Activated naive CD4-positive, alpha-beta T cell treated with anti-CD3 and anti-CD28 coated beads, Interleukin-2, amount 10 ng/mL, durations not matched to agents 7 days and 5 days (primary cell): ENCODE results near the gene EPHA6.
"Not testable (repeated sequence)": the region's sequence is repeated elsewhere in the genome, so short reads cannot be mapped to it uniquely, and the experiment has no call there.

Source experiments
- CTCF ChIA-PET: fragments of 350-600 bp; sonication (Branson Sonifier 250); formaldehyde crosslinking; loops from one replicate; lab custom pipeline; 2021; ENCODE audit warnings: antibody characterized with exemption; lab: Charles Lee
- DNase-seq: peaks from one replicate; pipeline ENCODE4 v3.0.0-alpha.2; 2020
- H3K27ac Mint-ChIP-seq: one replicate; pipeline ENCODE4 v1.8.0; 2021; ENCODE audit warnings: mild to moderate bottlenecking, moderate library complexity, mixed read lengths
- H3K27me3 Mint-ChIP-seq: one replicate; pipeline ENCODE4 v1.8.0; 2021; ENCODE audit warnings: mild to moderate bottlenecking, mixed read lengths
- H3K36me3 Mint-ChIP-seq: one replicate; pipeline ENCODE4 v1.8.0; 2021; ENCODE audit warnings: mixed read lengths
- H3K4me1 Mint-ChIP-seq: one replicate; pipeline ENCODE4 v1.8.0; 2021; ENCODE audit warnings: mixed read lengths
- H3K4me3 Mint-ChIP-seq: one replicate; pipeline ENCODE4 v1.8.0; 2021; ENCODE audit warnings: mild to moderate bottlenecking, moderate library complexity, mixed read lengths
- H3K9me3 Mint-ChIP-seq: one replicate; pipeline ENCODE4 v1.8.0; 2021; ENCODE audit warnings: mixed read lengths

The EPHA6 gene

DNA sequence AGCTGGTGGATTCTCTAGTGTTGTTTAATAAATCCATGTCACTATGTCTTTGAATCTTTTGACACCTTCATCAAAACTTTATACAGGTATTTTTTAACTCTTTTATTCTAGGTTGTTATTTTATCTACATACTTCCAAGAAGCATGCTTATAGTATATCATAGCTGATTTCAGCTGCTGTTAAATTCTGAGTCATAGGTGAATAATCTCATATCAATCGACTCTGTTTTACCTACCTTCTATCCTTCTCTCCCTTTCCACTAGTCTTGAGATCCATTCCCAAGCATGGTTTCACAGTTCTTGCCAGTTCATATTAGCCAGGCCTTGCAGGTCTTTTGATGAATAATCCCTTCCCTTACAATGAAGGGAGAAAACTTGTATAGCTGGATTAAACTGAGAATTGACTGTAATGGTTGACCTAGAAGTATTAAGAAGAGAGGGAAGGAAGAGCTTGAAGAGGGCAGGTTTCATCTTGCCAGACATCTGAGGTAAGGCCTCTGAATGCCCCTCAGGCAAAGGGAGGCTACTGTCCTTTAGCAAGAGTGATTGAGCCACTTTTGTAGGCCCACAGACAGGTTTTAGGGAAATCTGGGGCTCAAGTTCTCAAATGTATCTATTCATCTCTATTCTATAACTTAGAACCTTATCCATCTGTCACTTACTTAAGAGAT lies 146.4 kb downstream of the EPHA6 start:
- Mint-ChIP-seq H3K27me3 (no peaks in the 10 kb centered on the region), H3K9me3 (peaks cover 2% of the 10 kb centered on the region), H3K4me3 (no peak overlapping the region), H3K4me1 (no peaks in the 10 kb centered on the region), H3K36me3 (no peaks in the 10 kb centered on the region), H3K27ac (no peak overlapping the region)
- CTCF ChIA-PET = no interaction called here
- no peak for DNase-seq

DNA sequence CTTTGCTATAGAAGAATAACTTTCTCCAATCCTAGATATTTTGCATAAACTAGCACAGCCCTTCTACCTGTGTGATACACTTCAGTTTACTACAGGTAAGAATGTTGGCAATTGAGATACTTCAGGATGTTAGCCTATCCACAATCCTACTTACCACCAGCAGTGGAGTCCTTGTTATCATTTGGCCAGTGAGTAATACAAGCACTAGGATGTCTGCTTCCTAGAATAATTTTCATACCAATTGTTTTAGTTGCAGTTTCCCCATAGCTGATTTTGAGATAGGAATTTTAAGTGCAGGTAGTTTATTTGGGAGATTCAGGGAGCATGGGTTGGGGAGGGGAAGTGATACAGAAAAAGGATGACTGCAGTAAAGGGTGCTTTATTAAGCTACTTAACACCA lies 147.2 kb downstream of the EPHA6 start:
- no peak for DNase-seq
- H3K27me3 Mint-ChIP-seq = no peaks in the 10 kb centered on the region
- H3K27ac Mint-ChIP-seq = no peak overlapping the region
- H3K36me3 Mint-ChIP-seq = no peaks in the 10 kb centered on the region
- H3K4me3 Mint-ChIP-seq = no peak overlapping the region
- no peaks in the 10 kb centered on the region for H3K4me1 Mint-ChIP-seq
- H3K9me3 Mint-ChIP-seq = peaks cover 2% of the 10 kb centered on the region
- CTCF ChIA-PET = no interaction called here

DNA sequence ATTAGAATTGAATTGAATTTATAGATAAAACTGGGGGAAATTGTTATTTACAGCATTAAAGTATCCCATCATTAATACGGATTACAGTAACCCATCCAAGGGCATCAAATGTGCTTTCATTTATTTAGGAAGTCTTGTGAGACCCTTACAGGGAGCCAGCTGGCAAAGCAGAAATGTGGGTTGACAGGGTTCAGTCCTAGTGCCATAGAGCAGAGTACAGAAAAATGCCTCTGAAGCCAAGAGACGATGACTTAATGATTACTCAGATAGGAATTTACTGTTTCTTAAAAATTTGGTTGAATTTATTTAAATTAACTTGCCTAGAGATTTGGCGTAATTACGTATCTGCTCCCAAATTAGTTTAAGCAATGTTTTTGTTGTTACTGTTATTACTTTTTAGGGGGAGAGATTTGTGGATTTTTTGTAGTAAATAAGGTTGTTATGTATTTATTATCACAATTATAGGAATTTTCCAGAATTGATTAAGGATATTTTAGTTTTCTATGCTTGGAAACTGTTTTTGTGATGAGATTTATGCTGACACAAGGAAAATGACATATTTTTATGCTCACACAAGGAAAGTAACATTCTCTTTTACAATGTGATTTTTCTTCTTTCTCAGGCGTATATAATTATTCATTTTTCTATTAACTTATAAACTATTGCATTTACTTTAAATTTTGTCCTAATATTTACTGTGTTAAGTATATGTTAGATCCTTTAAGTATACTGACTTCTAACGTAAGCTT lies 152.0 kb downstream of the EPHA6 start:
- no peaks in the 10 kb centered on the region for H3K4me1 Mint-ChIP-seq
- CTCF ChIA-PET = no interaction called here

DNA sequence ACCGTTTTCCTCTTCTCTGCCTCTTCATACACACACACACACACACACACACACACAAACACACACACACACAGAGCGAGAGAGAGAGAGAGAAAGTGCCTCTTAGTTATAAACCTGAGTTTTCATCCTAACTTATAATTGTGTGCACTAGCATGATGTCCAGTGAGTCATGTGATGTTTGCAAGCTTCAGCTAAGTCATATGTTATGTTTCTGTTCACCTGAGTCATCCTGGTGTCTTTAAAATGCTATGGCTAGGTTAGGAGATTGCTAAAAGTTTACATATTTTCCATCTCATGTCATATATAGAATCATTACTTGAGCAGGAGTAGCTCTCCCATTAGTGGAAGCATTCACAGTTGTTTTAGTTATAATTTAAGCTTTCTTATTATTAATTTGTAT lies 155.8 kb downstream of the EPHA6 start:
- CTCF ChIA-PET = no interaction called here
- no peak overlapping the region for H3K4me3 Mint-ChIP-seq
- no peak overlapping the region for H3K27ac Mint-ChIP-seq
- H3K4me1 Mint-ChIP-seq = no peaks in the 10 kb centered on the region
- no peaks in the 10 kb centered on the region for H3K36me3 Mint-ChIP-seq
- no peaks in the 10 kb centered on the region for H3K27me3 Mint-ChIP-seq
- no peak for DNase-seq
- no peaks in the 10 kb centered on the region for H3K9me3 Mint-ChIP-seq

More for the DNA sequence above, 152.0 kb downstream of the EPHA6 start:
- no peak overlapping the region for H3K27ac Mint-ChIP-seq
- H3K27me3 Mint-ChIP-seq = no peaks in the 10 kb centered on the region
- peaks cover 2% of the 10 kb centered on the region for H3K9me3 Mint-ChIP-seq
- no peak for DNase-seq
- no peaks in the 10 kb centered on the region for H3K36me3 Mint-ChIP-seq
- no peak overlapping the region for H3K4me3 Mint-ChIP-seq

DNA sequence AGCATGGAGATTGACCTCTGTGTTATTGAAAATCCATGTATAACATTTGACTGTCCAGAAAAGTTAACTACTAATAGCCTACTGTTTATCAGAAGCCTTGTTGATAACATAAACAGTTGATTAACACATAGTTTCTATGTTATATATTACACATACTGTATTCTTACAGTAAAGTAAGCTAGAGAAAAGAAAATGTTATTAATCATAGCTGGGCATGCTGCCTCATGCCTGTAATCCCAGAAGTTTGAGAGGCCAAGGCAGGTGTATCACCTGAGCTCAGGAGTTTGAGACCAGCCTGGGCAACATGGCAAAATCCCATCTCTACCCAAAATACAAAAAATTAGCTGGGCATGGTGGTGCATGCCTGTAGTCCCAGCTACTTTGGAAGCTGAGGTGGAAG lies 163.3 kb downstream of the EPHA6 start:
- H3K4me1 Mint-ChIP-seq = no peaks in the 10 kb centered on the region
- CTCF ChIA-PET = no interaction called here
- H3K9me3 Mint-ChIP-seq = no peaks in the 10 kb centered on the region
- H3K27ac Mint-ChIP-seq = no peak overlapping the region
- H3K27me3 Mint-ChIP-seq = no peaks in the 10 kb centered on the region
- H3K36me3 Mint-ChIP-seq = no peaks in the 10 kb centered on the region
- no peak overlapping the region for H3K4me3 Mint-ChIP-seq
- DNase-seq = no peak

DNA sequence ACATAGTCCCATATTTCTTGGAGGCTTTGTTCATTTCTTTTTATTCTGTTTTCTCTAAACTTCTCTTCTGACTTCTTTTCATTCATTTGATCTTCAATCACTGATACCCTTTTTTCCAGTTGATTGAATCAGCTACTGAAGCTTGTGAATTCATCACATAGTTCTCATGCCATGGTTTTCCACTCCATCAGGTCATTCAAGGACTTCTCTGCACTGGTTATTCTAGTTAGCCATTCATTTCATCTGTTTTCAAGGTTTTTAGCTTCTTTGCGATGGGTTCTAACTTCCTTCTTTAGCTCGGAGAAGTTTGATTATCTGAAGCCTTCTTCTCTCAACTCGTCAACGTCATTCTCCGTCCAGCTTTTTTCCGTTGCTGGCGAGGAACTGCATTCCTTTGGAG lies 169.3 kb downstream of the EPHA6 start:
- H3K36me3 Mint-ChIP-seq, H3K27me3 Mint-ChIP-seq, DNase-seq, H3K27ac Mint-ChIP-seq, H3K4me1 Mint-ChIP-seq, CTCF ChIA-PET, H3K9me3 Mint-ChIP-seq, H3K4me3 Mint-ChIP-seq: not testable (repeated sequence)

DNA sequence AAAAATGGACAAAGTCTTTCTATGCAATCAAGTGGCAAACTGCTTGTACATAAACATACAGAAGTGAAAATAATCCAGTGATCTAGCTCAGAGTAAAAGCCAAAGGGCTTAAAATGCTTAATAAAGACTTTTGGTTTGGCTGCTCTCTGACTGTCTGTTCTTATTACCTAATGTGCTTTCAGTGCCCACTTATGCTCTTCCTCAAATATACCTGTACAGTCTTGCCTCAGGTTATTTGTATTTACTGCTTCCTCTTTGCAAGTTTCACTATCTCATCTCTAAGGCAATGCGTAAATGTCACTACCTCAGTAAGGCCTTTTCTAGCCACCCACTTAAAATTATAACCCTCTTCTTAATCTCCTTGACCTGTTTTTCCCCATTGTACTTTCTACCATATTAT lies 171.8 kb downstream of the EPHA6 start:
- H3K27me3 Mint-ChIP-seq = no peaks in the 10 kb centered on the region
- DNase-seq = no peak
- H3K27ac Mint-ChIP-seq = no peak overlapping the region
- CTCF ChIA-PET = no interaction called here
- H3K9me3 Mint-ChIP-seq = peaks cover 4% of the 10 kb centered on the region
- no peak overlapping the region for H3K4me3 Mint-ChIP-seq
- H3K36me3 Mint-ChIP-seq = no peaks in the 10 kb centered on the region
- no peaks in the 10 kb centered on the region for H3K4me1 Mint-ChIP-seq

DNA sequence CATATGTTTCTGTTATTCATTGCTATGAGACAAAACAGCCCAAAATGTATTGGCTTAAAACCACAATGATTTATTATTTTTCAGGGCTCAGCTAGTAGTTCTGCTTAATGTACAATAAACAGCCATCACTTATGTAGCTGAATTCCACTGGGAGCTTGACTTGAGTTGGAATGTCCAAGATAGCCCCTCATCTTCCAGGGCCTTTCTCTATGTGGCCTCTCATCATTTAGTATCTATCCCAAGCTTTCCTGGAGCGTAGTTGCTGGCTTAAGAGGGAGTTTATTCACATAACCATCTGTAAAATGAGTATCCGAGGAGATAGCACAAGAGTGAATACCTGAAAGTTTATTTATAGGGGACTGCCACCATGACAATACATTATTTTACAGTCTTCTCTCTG lies 176.8 kb downstream of the EPHA6 start:
- DNase-seq = no peak
- no peak overlapping the region for H3K27ac Mint-ChIP-seq
- H3K4me1 Mint-ChIP-seq = no peaks in the 10 kb centered on the region
- no peaks in the 10 kb centered on the region for H3K27me3 Mint-ChIP-seq
- CTCF ChIA-PET = no interaction called here
- H3K36me3 Mint-ChIP-seq = no peaks in the 10 kb centered on the region
- H3K9me3 Mint-ChIP-seq = no peaks in the 10 kb centered on the region
- no peak overlapping the region for H3K4me3 Mint-ChIP-seq

DNA sequence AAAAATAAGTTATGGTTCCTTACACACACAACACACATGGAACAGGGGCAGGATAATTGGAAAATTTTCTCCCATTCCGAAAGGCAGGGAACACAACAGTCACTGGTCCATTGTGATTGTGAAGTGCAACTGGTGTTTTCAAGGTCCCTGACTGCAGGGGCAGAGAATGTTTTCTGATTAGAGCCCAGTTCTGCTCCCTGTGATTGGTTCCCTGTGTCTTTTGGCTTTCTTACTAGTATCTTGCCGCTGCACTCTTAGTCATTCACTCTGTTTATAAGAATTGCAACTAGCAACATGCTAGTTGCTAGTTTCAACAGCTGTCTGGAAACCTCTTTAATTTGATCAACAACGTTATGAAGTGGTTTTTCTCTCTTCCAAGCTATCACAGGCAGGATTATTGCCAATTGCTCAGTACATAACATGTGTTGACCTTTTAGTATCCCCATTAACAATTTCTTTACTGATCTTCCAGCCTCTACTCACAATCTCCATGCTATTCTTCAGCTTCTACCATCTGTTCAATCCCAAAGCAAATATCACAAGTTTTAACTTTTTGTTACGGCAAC lies 177.5 kb downstream of the EPHA6 start:
- CTCF ChIA-PET = no interaction called here
- H3K36me3 Mint-ChIP-seq = no peaks in the 10 kb centered on the region

DNA sequence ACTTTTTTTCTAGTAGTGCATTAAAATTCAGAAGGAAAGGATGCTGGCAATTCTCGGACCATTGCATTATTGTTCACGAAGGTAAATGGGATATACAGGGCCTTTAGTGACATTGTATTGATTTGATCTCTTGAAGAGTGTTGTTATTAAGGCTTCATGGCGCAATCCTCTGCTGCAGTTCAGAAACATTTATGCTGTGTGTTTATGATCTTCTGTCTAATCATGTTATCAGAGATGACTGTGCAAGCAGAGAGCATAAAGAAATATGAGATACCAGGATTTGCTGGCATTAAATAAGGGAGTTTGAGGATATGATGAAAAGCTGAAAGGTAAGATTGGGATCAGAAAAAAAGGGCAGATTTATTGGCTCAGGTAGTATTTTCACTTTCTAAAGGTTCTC lies 180.6 kb downstream of the EPHA6 start:
- no peaks in the 10 kb centered on the region for H3K9me3 Mint-ChIP-seq
- no peak overlapping the region for H3K4me3 Mint-ChIP-seq
- DNase-seq = no peak
- CTCF ChIA-PET = no interaction called here
- H3K36me3 Mint-ChIP-seq = no peaks in the 10 kb centered on the region
- H3K27ac Mint-ChIP-seq = no peak overlapping the region
- no peaks in the 10 kb centered on the region for H3K4me1 Mint-ChIP-seq
- no peaks in the 10 kb centered on the region for H3K27me3 Mint-ChIP-seq

More for the DNA sequence above, 177.5 kb downstream of the EPHA6 start:
- no peak for DNase-seq
- H3K9me3 Mint-ChIP-seq = no peaks in the 10 kb centered on the region
- H3K4me1 Mint-ChIP-seq = no peaks in the 10 kb centered on the region
- H3K27ac Mint-ChIP-seq = no peak overlapping the region
- no peak overlapping the region for H3K4me3 Mint-ChIP-seq
- no peaks in the 10 kb centered on the region for H3K27me3 Mint-ChIP-seq

DNA sequence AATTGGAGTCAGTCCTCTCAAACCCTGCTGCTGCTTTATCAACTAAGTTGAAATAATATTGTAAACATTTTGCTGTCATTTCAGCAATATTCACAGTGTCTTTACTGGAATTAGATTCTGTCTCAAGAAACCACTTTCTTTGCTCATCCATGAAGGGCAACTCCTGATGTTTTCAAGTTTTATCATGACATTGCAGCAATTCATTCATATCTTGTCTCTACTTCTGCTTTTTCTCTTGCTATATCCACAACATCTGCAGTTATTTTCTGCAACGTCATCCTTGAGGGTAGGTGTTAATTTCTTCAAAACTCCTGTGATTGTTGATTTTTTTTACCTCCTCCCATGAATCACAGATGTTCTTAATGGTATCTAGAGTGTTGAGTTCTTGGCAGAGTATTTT lies 181.6 kb downstream of the EPHA6 start:
- H3K27me3 Mint-ChIP-seq = no peaks in the 10 kb centered on the region
- H3K4me1 Mint-ChIP-seq = no peaks in the 10 kb centered on the region
- no peak overlapping the region for H3K27ac Mint-ChIP-seq
- no peak overlapping the region for H3K4me3 Mint-ChIP-seq
- H3K9me3 Mint-ChIP-seq = no peaks in the 10 kb centered on the region
- H3K36me3 Mint-ChIP-seq = no peaks in the 10 kb centered on the region
- CTCF ChIA-PET = no interaction called here
- no peak for DNase-seq

DNA sequence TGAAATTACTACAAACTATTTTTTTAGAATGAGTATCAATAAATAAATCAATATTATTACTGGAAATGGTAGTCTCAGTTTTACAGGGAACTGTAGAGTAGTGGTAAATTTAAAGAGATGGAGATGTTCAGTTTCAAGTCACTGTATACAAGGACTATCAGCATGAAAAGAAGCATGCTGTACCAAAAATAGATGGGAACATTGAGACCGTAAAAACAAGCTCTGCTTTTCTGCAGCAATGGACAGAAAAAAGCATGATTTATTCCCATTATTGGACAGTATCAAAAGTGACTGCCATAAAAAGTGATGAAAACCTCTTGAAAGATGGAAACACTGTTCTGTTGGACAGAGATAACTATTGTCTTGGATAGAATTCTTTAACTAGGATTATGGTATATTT lies 187.2 kb downstream of the EPHA6 start:
- H3K9me3 Mint-ChIP-seq = peaks cover 6% of the 10 kb centered on the region
- DNase-seq = no peak
- H3K36me3 Mint-ChIP-seq = no peaks in the 10 kb centered on the region

DNA sequence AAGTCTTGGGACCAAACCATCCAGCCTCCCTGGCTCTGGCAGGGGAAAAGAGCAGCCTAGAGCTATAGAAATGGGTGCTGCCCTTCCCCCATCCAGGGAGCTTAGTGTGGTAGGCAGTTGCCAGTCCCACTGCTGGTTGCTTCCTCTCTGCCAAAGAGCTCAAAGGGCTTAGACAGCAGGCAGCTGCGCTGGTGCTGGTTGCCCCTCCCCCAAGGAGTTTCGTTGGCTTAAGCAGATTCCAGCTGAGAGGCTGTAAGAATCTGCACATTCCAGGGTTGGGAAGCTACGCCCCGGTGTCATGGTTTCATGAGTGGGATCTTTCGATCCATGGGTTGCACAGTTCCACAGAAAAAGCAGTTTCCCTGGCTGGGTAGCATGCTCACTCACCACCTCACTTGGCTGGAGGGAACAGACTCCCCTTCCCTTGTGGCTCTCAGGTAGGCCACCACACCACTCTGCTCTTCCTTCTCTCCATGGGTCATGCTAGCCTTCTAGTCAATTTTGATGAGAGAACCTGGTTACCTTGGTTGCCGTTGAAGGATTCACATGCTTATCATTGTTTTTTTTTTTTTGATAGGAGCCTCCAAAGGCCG lies 195.1 kb downstream of the EPHA6 start:
- H3K27ac Mint-ChIP-seq = no peak overlapping the region
- H3K27me3 Mint-ChIP-seq = no peaks in the 10 kb centered on the region
- H3K36me3 Mint-ChIP-seq = no peaks in the 10 kb centered on the region
- H3K4me3 Mint-ChIP-seq = no peak overlapping the region
- CTCF ChIA-PET = no interaction called here
- peaks cover 19% of the 10 kb centered on the region for H3K9me3 Mint-ChIP-seq
- no peaks in the 10 kb centered on the region for H3K4me1 Mint-ChIP-seq
- no peak for DNase-seq

More for the DNA sequence above, 187.2 kb downstream of the EPHA6 start:
- H3K4me3 Mint-ChIP-seq = no peak overlapping the region
- CTCF ChIA-PET = no interaction called here
- H3K27ac Mint-ChIP-seq = no peak overlapping the region
- H3K27me3 Mint-ChIP-seq = no peaks in the 10 kb centered on the region
- no peaks in the 10 kb centered on the region for H3K4me1 Mint-ChIP-seq

DNA sequence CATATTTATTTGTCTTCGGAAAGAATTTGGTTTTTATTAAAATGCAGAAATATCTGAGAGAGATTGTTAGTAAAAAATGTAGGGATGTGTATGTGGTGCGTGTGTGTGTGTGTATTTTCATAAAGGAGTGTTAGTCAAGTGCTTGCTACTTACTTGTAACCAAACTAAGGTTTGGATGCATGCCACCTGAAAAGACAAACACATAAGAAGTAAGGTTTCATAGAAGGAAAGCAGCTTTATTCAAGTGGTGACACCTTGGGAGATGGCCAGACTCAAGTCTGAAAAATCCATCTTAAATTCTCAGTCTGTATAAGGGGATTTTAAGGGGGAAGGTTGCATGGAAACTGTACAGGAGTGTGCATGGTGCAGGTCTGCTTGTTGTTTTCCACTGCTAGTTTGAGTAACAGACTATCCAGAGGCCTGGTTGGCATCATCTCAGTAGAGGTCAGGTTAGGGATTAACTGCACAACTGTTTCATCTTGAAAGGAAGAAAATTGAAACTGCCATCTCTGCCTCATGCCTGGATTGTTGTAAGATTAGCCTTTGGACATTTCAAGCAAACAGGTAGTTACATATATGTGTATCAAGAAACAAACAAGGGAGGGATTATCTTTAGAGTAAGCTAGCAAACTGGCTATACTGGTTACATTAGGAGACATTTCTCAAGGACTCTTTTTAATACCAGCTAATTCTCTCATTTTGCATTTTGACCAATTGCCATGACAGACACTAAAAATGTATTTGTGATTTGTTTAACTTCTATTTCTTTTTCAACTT lies 196.7 kb downstream of the EPHA6 start:
- no peak overlapping the region for H3K4me3 Mint-ChIP-seq
- no peaks in the 10 kb centered on the region for H3K27me3 Mint-ChIP-seq
- DNase-seq = no peak
- CTCF ChIA-PET = no interaction called here
- no peaks in the 10 kb centered on the region for H3K36me3 Mint-ChIP-seq
- H3K9me3 Mint-ChIP-seq = peaks cover 19% of the 10 kb centered on the region
- no peak overlapping the region for H3K27ac Mint-ChIP-seq
- H3K4me1 Mint-ChIP-seq = no peaks in the 10 kb centered on the region
